Measurements from ENCODE around the gene NCKAP5. TPM values are rescaled to one million over a fixed set of nuclear protein-coding genes. Genes with fewer than 3 reads are reported as not detected.

The NCKAP5 gene
- total RNA-seq, 1 experiment from 2014 or later, result 3.2 TPM

DNA sequence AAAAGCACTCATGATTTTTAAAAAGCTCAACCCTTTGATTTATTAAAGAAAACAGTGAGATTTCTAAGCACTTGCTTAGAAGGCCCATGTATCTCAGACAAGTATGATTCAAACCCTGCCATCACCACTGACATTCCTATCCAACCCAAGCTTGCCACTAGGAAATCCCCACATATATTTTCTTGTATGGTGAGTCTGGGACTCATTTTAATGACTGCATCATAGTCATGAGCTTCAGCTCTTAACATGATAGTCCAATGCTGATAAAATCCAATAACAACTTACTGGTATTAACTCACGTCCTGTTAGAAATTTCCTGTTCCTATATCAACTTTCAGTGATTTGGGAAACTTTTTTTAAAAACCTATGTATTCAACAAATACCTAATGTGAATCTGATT lies 39.4 kb upstream of the NCKAP5 start:
- POLR2A ChIA-PET (ENCODE audit: unreplicated experiment), result interaction anchor here (0.6 kb wide), 1 partner anchor 71 kb away, joined by 3 read pairs; no protein-coding TSS in a partner anchor
- Histone ChIP-seq H3K4me1 (ENCODE audit: insufficient read depth, low read length) (peaks cover 12% of the 10 kb centered on the region), H3K9me2 (replicated peaks; ENCODE audit: low read length) (0 out of 2 replicates have a peak, but pooled peaks cover 5% of the 10 kb centered on the region), H3K9me3 (ENCODE audit: low read length) (no peaks in the 10 kb centered on the region), H3K27me3 (ENCODE audit: low read length) (no peaks in the 10 kb centered on the region), H3K4me2 (ENCODE audit: low read length) (no peak overlapping the region), H3F3A (ENCODE audit: low read length, unreplicated experiment) (no peaks in the 10 kb centered on the region), H2AFZ (ENCODE audit: low read length) (no peak overlapping the region), H3K79me2 (ENCODE audit: low read length) (no peaks in the 10 kb centered on the region), H3K27ac (ENCODE audit: low read length) (no peak overlapping the region), H3K4me3 (ENCODE audit: low read length) (no peak overlapping the region), H3K36me3 (ENCODE audit: low read depth, low read length) (no peaks in the 10 kb centered on the region), H4K20me1 (ENCODE audit: low read length) (no peaks in the 10 kb centered on the region), H3K9ac (ENCODE audit: low read length) (no peak overlapping the region)
- ATAC-seq, result no peak
- TF ChIP-seq EZH2phosphoT487 (IDR thresholded peaks at IDR 0.05; ENCODE audit: borderline replicate concordance, low read length) (no peak), EZH2 (IDR thresholded peaks at IDR 0.05; ENCODE audit: low read length, unreplicated experiment) (no peak), CTCF (conservative IDR thresholded peaks at IDR 0.05; ENCODE audit: low read depth, low read length) (no peak)
- no TSS peak for BruUV-seq (replicated peaks)
- no peak for DNase-seq
- intact Hi-C loops (cut with micrococcal nuclease), result no loop called here
- CTCF ChIA-PET, result interaction anchor here (0.5 kb wide), 1 partner anchor 168 kb away, joined by 3 read pairs; no protein-coding TSS in a partner anchor

DNA sequence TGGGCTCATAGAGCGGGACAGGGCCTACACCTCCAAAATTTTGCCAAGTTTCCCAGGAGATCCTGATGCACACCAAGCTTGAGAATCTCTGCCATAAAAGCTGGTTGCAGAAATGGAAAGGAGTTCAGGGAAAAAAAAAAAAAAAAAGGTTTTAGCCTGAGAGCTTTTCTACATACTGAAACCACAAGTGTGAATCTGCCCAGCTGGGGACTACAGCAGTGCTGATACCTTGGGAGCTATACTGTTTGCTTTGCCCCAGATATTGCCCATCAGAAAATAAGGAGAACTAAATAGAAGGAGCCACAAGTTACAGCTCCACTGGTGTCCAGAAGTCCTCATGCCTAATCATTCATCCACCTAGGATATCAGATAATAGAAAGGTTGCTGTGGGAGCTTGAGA lies 38.4 kb upstream of the NCKAP5 start:
- H3K9ac ChIP-seq (ENCODE audit: low read length), result no peak overlapping the region
- POLR2A ChIA-PET (ENCODE audit: unreplicated experiment), result no interaction called here
- CTCF ChIA-PET, result no interaction called here

More for the DNA sequence above, 38.4 kb upstream of the NCKAP5 start:
- Histone ChIP-seq H3K4me2 (ENCODE audit: low read length) (no peak overlapping the region), H3K4me1 (ENCODE audit: insufficient read depth, low read length) (peaks cover 19% of the 10 kb centered on the region), H3K9me2 (replicated peaks; ENCODE audit: low read length) (0 out of 2 replicates have a peak, but pooled peaks cover 5% of the 10 kb centered on the region), H2AFZ (ENCODE audit: low read length) (no peak overlapping the region), H3F3A (ENCODE audit: low read length, unreplicated experiment) (no peaks in the 10 kb centered on the region), H3K27me3 (ENCODE audit: low read length) (no peaks in the 10 kb centered on the region), H3K79me2 (ENCODE audit: low read length) (no peaks in the 10 kb centered on the region), H3K27ac (ENCODE audit: low read length) (no peak overlapping the region), H3K9me3 (ENCODE audit: low read length) (no peaks in the 10 kb centered on the region), H3K36me3 (ENCODE audit: low read depth, low read length) (no peaks in the 10 kb centered on the region), H4K20me1 (ENCODE audit: low read length) (no peaks in the 10 kb centered on the region), H3K4me3 (ENCODE audit: low read length) (no peak overlapping the region)
- ATAC-seq, result no peak
- BruUV-seq (replicated peaks), result no TSS peak
- DNase-seq, result no peak
- TF ChIP-seq EZH2phosphoT487 (IDR thresholded peaks at IDR 0.05; ENCODE audit: borderline replicate concordance, low read length), result no peak
- no peak for TF ChIP-seq CTCF (conservative IDR thresholded peaks at IDR 0.05; ENCODE audit: low read depth, low read length)
- TF ChIP-seq EZH2 (IDR thresholded peaks at IDR 0.05; ENCODE audit: low read length, unreplicated experiment), result no peak
- intact Hi-C loops (cut with micrococcal nuclease), result no loop called here

Measured in PC-3 (cell line).